OCI-LY3 (cell line): ENCODE results near the gene NR2F1-AS1.

Source experiments
- CTCF ChIP-seq: fragments of 200-600, 300-600 bp; sonication (generic); IDR thresholded peaks from 2 replicates; pipeline ENCODE4 v1.5.1; 2014; ENCODE audit warnings: antibody characterized with exemption, low read length, low read depth
- EZH2phosphoT487 ChIP-seq: fragments of 200-600 bp; shearing (Covaris generic); IDR thresholded peaks from 2 replicates; pipeline ENCODE4 v1.6.1; 2018; ENCODE audit warnings: antibody characterized with exemption, mixed run types, low read depth

GRCh38 chr5:93461756-93462155, 119.3 kb downstream of the NR2F1-AS1 start:
- no peak for TF ChIP-seq CTCF
- TF ChIP-seq EZH2phosphoT487 = no peak
